Mesenchymal stem cell (in vitro differentiated cells and primary cell): ENCODE measurements around the gene ZFYVE26.

Experiments
- DNase-seq: peaks from one replicate; pipeline ENCODE4 v3.0.0-alpha.2; 2013
- H2AFZ ChIP-seq: one replicate; pipeline ENCODE4 v1.6.1; 2013; ENCODE audit warnings: low read depth, mild to moderate bottlenecking, control low read depth, inconsistent platforms, low read length, moderate library complexity
- H2AK5ac ChIP-seq: 2 replicates; pipeline ENCODE4 v1.6.1; 2013; ENCODE audit warnings: low read length, moderate library complexity, mild to moderate bottlenecking, inconsistent platforms; ENCODE audit not compliant: severe bottlenecking
- H2BK120ac ChIP-seq: one replicate; pipeline ENCODE4 v1.6.1; 2013; ENCODE audit warnings: low read depth, mild to moderate bottlenecking, inconsistent platforms, low read length, moderate library complexity
- H2BK12ac ChIP-seq, 2 experiments: one replicate each; pipeline ENCODE4 v1.6.1; 2013; ENCODE audit warnings: inconsistent platforms in 2 of 2, low read length in 2 of 2, mild to moderate bottlenecking in 2 of 2, moderate library complexity in 2 of 2, control low read depth in 1 of 2
- H2BK15ac ChIP-seq: one replicate; pipeline ENCODE4 v1.6.1; 2013; ENCODE audit warnings: mild to moderate bottlenecking, low read depth, inconsistent platforms; ENCODE audit not compliant: poor library complexity, severe bottlenecking
- H2BK5ac ChIP-seq: 2 replicates; pipeline ENCODE4 v1.6.1; 2013; ENCODE audit warnings: low read depth, mild to moderate bottlenecking, low read length, control low read depth, inconsistent platforms; ENCODE audit not compliant: poor library complexity, severe bottlenecking
- H3K14ac ChIP-seq, 2 experiments: one replicate each; pipeline ENCODE4 v1.6.1; 2013; ENCODE audit warnings: inconsistent platforms in 2 of 2, low read length in 2 of 2, control low read depth in 1 of 2, mild to moderate bottlenecking in 1 of 2, moderate library complexity in 1 of 2
- H3K18ac ChIP-seq, 2 experiments: one replicate each; pipeline ENCODE4 v1.6.1; 2013; ENCODE audit warnings: inconsistent platforms in 2 of 2, low read length in 2 of 2, control low read depth in 1 of 2, low read depth in 1 of 2, mild to moderate bottlenecking in 1 of 2
- H3K23ac ChIP-seq, 2 experiments: one replicate each; pipeline ENCODE4 v1.6.1; 2013; ENCODE audit warnings: inconsistent platforms in 2 of 2, low read length in 2 of 2, mild to moderate bottlenecking in 2 of 2, moderate library complexity in 2 of 2, control low read depth in 1 of 2
- H3K27ac ChIP-seq: 2 replicates; pipeline ENCODE4 v1.5.1; 2013; ENCODE audit warnings: mild to moderate bottlenecking, moderate library complexity, low read length, control low read depth, inconsistent platforms; ENCODE audit not compliant: poor library complexity, severe bottlenecking
- H3K27me3 ChIP-seq, 2 experiments: 2 replicates each; pipeline versions ENCODE4 v1.6.1 to v1.7.0; 2013; ENCODE audit warnings: low read length in 2 of 2, mild to moderate bottlenecking in 2 of 2, moderate library complexity in 2 of 2, control low read depth in 1 of 2, inconsistent platforms in 1 of 2; ENCODE audit not compliant: control insufficient read depth in 1 of 2, insufficient read depth in 1 of 2
- H3K36me3 ChIP-seq, 2 experiments: 2 replicates each; pipeline versions ENCODE4 v1.6.1 to v1.7.0; 2013; ENCODE audit warnings: low read length in 2 of 2, control low read depth in 1 of 2, inconsistent platforms in 1 of 2, low read depth in 1 of 2, mild to moderate bottlenecking in 1 of 2; ENCODE audit not compliant: insufficient read depth in 2 of 2, control insufficient read depth in 1 of 2
- H3K4ac ChIP-seq, 2 experiments: one replicate each; pipeline ENCODE4 v1.6.1; 2013; ENCODE audit warnings: inconsistent platforms in 2 of 2, low read length in 2 of 2, mild to moderate bottlenecking in 2 of 2, moderate library complexity in 2 of 2, control low read depth in 1 of 2, low read depth in 1 of 2
- H3K4me1 ChIP-seq: 2 replicates; pipeline ENCODE4 v1.6.1; 2013; ENCODE audit warnings: low read depth, low read length, control low read depth; ENCODE audit not compliant: control insufficient read depth, insufficient read depth
- H3K4me2 ChIP-seq: 2 replicates; pipeline ENCODE4 v1.6.1; 2013; ENCODE audit warnings: low read length, mild to moderate bottlenecking, inconsistent platforms; ENCODE audit not compliant: poor library complexity, severe bottlenecking
- H3K4me3 ChIP-seq, 2 experiments: 2 replicates each; pipeline versions ENCODE4 v1.5.1 to v1.7.0; 2013; ENCODE audit warnings: low read length in 2 of 2, mild to moderate bottlenecking in 2 of 2, control low read depth in 1 of 2, low read depth in 1 of 2; ENCODE audit not compliant: insufficient read depth in 1 of 2
- H3K79me1 ChIP-seq: replicated peaks from 2 replicates; pipeline ENCODE4 v1.6.1; 2013; ENCODE audit warnings: mild to moderate bottlenecking, control low read depth, low read length, inconsistent platforms; ENCODE audit not compliant: poor library complexity, severe bottlenecking
- H3K9ac ChIP-seq: 2 replicates; pipeline ENCODE4 v1.7.0; 2013; ENCODE audit warnings: mild to moderate bottlenecking, low read length, moderate library complexity
- H3K9me3 ChIP-seq: 2 replicates; pipeline ENCODE4 v1.7.0; 2013; ENCODE audit warnings: mild to moderate bottlenecking, low read length; ENCODE audit not compliant: control insufficient read depth
- H4K8ac ChIP-seq: one replicate; pipeline ENCODE4 v1.6.1; 2013; ENCODE audit warnings: inconsistent platforms, mild to moderate bottlenecking, low read length, moderate library complexity
- H4K91ac ChIP-seq: one replicate; pipeline ENCODE4 v1.6.1; 2013; ENCODE audit warnings: mild to moderate bottlenecking, low read length, inconsistent platforms
- WGBS: methylation state at CpG from one replicate; pipeline ENCODE4 v1.1.7; 2013; ENCODE audit warnings: mixed read lengths; 5-methylcytosine and 5-hydroxymethylcytosine counted together

The ZFYVE26 gene

DNA sequence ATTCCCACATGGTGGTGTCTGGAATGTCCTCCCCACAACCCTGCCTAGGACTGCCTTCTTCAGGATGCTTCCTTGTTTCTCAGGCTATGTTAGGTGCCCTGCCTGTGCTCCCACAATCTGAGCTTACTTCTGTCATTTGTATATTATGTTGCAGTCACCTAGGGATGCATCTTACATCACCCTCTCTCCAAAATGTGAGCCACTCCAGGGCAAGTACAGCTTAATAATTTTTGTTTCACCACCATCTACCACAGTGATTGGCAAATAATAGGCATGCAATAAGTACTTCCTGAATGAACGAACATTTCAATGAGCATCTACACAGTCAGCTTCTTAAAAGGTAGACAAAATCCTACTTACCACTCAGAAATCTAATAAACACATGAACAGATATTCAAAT is 37.6 kb downstream of the ZFYVE26 start:
- H2BK12ac ChIP-seq, result no peak overlapping the region
- H3K4me2 ChIP-seq, result no peak overlapping the region
- no peaks in the 10 kb centered on the region for H3K79me1 ChIP-seq
- peaks cover 43 to 99% of the 10 kb centered on the region in 2 experiments for H3K36me3 ChIP-seq
- H2BK5ac ChIP-seq, result no peak overlapping the region
- H3K4ac ChIP-seq, result no peak overlapping the region
- no peak overlapping the region for H3K23ac ChIP-seq
- H3K14ac ChIP-seq, result no peak overlapping the region
- no peaks in the 10 kb centered on the region for H3K9me3 ChIP-seq
- H3K27me3 ChIP-seq, result no peaks in the 10 kb centered on the region
- H2BK120ac ChIP-seq, result no peak overlapping the region
- no peak overlapping the region for H3K18ac ChIP-seq
- H3K27ac ChIP-seq, result no peak overlapping the region
- H4K8ac ChIP-seq, result no peak overlapping the region
- DNase-seq, result no peak
- H3K4me1 ChIP-seq, result no peaks in the 10 kb centered on the region
- H3K9ac ChIP-seq, result no peak overlapping the region
- H4K91ac ChIP-seq, result no peak overlapping the region
- no peak overlapping the region for H2BK15ac ChIP-seq
- no peak overlapping the region for H2AFZ ChIP-seq
- H3K4me3 ChIP-seq, result no peak overlapping the region
- H2AK5ac ChIP-seq, result no peak overlapping the region
- WGBS, result 100% methylated on average over 1 of the region's 1 CpG

DNA sequence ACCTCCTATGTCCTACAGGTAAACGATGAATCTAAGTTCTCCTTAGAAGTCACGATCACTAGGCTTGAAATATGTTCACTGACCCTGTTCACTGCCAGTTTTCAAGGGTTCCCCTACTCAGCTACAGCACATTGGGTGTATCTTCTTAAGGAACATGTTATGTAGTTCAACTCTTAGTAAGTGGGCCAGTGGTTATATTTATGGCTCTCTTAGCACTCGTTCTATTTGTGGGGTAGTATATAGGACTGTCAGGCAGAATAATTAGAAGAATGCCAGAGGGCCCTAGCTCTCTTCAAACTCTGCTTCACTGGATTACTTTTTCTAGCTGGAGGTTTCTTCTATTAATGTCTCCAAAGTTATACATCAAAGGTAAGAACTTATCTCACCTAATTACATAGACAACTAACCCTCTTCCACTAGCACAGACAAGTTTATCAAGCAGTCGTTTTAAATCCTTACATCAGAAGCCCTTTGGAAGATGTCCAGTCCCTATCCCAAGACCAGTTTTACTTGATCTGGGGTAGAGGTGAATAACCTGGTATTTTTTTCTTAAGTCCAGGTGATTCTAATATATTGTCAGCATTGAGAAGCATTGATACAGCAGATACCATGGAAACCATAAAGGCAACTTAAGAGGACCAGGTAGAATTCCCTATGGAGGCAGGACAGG is 39.6 kb downstream of the ZFYVE26 start:
- Histone ChIP-seq H3K18ac (no peak overlapping the region), H3K14ac (no peak overlapping the region), H3K4me3 (no peak overlapping the region), H3K4ac (no peak overlapping the region), H3K79me1 (no peaks in the 10 kb centered on the region), H2AK5ac (no peak overlapping the region), H2BK15ac (no peak overlapping the region), H3K9ac (no peak overlapping the region), H4K91ac (no peak overlapping the region), H2BK5ac (no peak overlapping the region), H3K4me1 (no peaks in the 10 kb centered on the region), H2BK120ac (no peak overlapping the region), H4K8ac (no peak overlapping the region), H2AFZ (no peak overlapping the region), H2BK12ac (no peak overlapping the region), H3K4me2 (no peak overlapping the region), H3K23ac (no peak overlapping the region), H3K9me3 (no peaks in the 10 kb centered on the region), H3K27me3 (no peaks in the 10 kb centered on the region), H3K27ac (no peak overlapping the region), H3K36me3 (peaks cover 49 to 98% of the 10 kb centered on the region in 2 experiments)
- 84% methylated on average over 4 of the region's 4 CpGs for WGBS
- no peak for DNase-seq

DNA sequence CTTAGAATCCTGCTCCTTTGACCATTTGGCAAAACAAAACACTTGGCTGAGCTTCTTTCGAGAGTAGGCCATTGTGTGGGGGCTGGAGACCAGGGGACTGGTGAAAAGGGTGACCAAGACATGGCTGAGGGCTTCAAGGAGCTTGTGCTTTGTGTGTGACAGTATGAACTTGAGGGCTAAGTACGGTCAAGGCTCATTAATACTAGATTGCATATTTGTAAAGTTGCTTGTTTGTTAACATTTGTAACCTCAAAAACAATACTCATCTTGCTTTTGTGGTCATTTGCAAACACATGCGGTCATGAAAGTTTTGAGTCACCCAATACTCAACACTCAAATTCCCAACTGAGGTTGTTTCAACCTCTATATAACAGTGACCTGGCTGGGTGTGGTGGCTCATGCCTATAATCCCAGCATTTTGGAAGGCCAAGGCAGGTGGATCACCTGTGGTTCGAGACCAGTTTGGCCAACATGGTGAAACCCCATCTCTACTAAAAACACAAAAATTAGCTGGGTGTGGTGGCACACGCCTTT is 42.5 kb downstream of the ZFYVE26 start:
- no peak overlapping the region for H3K14ac ChIP-seq
- H3K4me3 ChIP-seq, result no peak overlapping the region
- H2BK120ac ChIP-seq, result no peak overlapping the region
- no peak overlapping the region for H4K8ac ChIP-seq
- H3K4me2 ChIP-seq, result no peak overlapping the region
- H2BK15ac ChIP-seq, result no peak overlapping the region
- no peak overlapping the region for H3K18ac ChIP-seq
- WGBS, result 97% methylated on average over 5 of the region's 5 CpGs
- no peaks in the 10 kb centered on the region for H3K9me3 ChIP-seq
- H3K27ac ChIP-seq, result no peak overlapping the region
- H3K23ac ChIP-seq, result no peak overlapping the region
- no peak overlapping the region for H2BK12ac ChIP-seq
- no peak for DNase-seq
- no peak overlapping the region for H2AFZ ChIP-seq
- no peak overlapping the region for H2AK5ac ChIP-seq
- H3K4ac ChIP-seq, result no peak overlapping the region
- peaks cover 48 to 96% of the 10 kb centered on the region in 2 experiments for H3K36me3 ChIP-seq
- no peaks in the 10 kb centered on the region for H3K79me1 ChIP-seq
- H3K27me3 ChIP-seq, result no peaks in the 10 kb centered on the region
- H4K91ac ChIP-seq, result no peak overlapping the region
- no peak overlapping the region for H2BK5ac ChIP-seq
- H3K9ac ChIP-seq, result no peak overlapping the region
- H3K4me1 ChIP-seq, result no peaks in the 10 kb centered on the region

DNA sequence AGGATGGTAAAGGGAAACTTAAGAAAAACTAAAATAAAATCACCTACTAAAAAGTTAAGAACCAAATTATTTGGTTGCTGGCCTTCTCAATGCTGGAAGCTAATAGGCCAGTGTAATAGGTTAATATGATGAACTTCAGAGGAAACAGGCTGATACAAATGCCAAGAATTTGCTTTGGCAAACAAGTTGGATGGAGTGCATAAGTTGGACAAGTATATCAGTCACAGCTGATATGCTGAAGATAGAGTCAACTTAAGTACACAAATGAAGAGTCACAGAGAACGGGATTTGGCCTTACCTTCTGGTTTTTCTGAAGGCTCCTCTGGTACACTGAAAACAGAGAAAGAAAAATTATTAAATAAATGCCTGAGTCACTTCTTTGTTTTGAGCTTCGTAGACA is 48.2 kb downstream of the ZFYVE26 start:
- no peak overlapping the region for H2AK5ac ChIP-seq
- no peaks in the 10 kb centered on the region for H3K9me3 ChIP-seq
- no peak overlapping the region for H3K9ac ChIP-seq
- no peak overlapping the region for H3K14ac ChIP-seq
- H3K4me1 ChIP-seq, result no peaks in the 10 kb centered on the region
- H3K23ac ChIP-seq, result no peak overlapping the region
- no peak overlapping the region for H3K4me2 ChIP-seq
- no peak overlapping the region for H3K27ac ChIP-seq
- no peak overlapping the region for H2BK15ac ChIP-seq
- H3K27me3 ChIP-seq, result no peaks in the 10 kb centered on the region
- H3K4ac ChIP-seq, result no peak overlapping the region
- H3K79me1 ChIP-seq, result no peaks in the 10 kb centered on the region
- no peak overlapping the region for H3K18ac ChIP-seq
- H4K91ac ChIP-seq, result no peak overlapping the region
- DNase-seq, result no peak
- H2BK5ac ChIP-seq, result no peak overlapping the region
- H2AFZ ChIP-seq, result no peak overlapping the region
- H2BK120ac ChIP-seq, result no peak overlapping the region
- 100% methylated on average over 1 of the region's 2 CpGs for WGBS
- no peak overlapping the region for H3K4me3 ChIP-seq
- H3K36me3 ChIP-seq, result peaks cover 39 to 96% of the 10 kb centered on the region in 2 experiments
- no peak overlapping the region for H2BK12ac ChIP-seq
- no peak overlapping the region for H4K8ac ChIP-seq
